Suprapubic skin (tissue), 4 donors: ENCODE data around the gene ARHGEF12.

ENCODE experiments used
- CTCF ChIP-seq, 2 donors: fragments of 200-600 bp in 1 of 2; fragments of 450-650 bp in 1 of 2; sonication (generic) in 1 of 2; IDR thresholded peaks; one replicate each; pipeline ENCODE4 v1.5.1; 2016 to 2019; ENCODE audit warnings: antibody characterized with exemption in 2 of 2, mild to moderate bottlenecking in 1 of 2, moderate library complexity in 1 of 2
- EP300 ChIP-seq: sonication (generic); formaldehyde crosslinking; IDR thresholded peaks from one replicate; pipeline ENCODE4 v1.6.1; 2017; ENCODE audit warnings: antibody characterized with exemption
- POLR2A ChIP-seq, 2 donors: fragments of 450-650 bp; IDR thresholded peaks; one replicate each; pipeline ENCODE4 v1.6.1; 2017; ENCODE audit warnings: antibody characterized with exemption in 2 of 2, mild to moderate bottlenecking in 2 of 2, moderate library complexity in 2 of 2
- POLR2AphosphoS5 ChIP-seq, 3 donors: sonication (generic); formaldehyde crosslinking; IDR thresholded peaks; one replicate each; pipeline ENCODE4 v1.6.1; 2017; ENCODE audit warnings: antibody characterized with exemption in 3 of 3

GRCh38 chr11:120494595-120494994 is 158.4 kb downstream of the ARHGEF12 start:
- TF ChIP-seq POLR2A (IDR thresholded peaks at IDR 0.05) (no peak), CTCF (IDR thresholded peaks at IDR 0.05) (no peak), EP300 (no peak), POLR2AphosphoS5 (IDR thresholded peaks at IDR 0.05) (no peak)
